ENCODE data around the gene NCOA5. TPM values are rescaled to one million over a fixed set of nuclear protein-coding genes. Genes with fewer than 3 reads are reported as not detected.
A peak's percentile ranks its signal among the peaks of the same experiment; 100 is the strongest.

NCOA5 gene
- total RNA-seq, 1 experiment from 2014 or later, result 52.5 TPM

- no peaks in the 10 kb centered on the region for H3K36me3 Mint-ChIP-seq (ENCODE audit: insufficient read depth, unreplicated experiment)
- no peak overlapping the region for H3K4me3 ChIP-seq (ENCODE audit: low read depth, low read length)
- H3K27me3 ChIP-seq (replicated peaks; ENCODE audit: control insufficient read depth, insufficient read depth, low read length), result no peaks in the 10 kb centered on the region; the same call in 1 of the 2 replicates
- BruUV-seq (replicated peaks), result no TSS peak
- POLR2A ChIA-PET, result no interaction called here
- H3K36me3 ChIP-seq (ENCODE audit: control insufficient read depth, insufficient read depth, low read length), result no peaks in the 10 kb centered on the region
- CTCF ChIA-PET, result interaction anchor here (0.8 to 2.0 kb wide), 2 partner anchors 9 to 10 kb away, joined by 3 to 6 read pairs; no protein-coding TSS in a partner anchor
- intact Hi-C loops (cut with micrococcal nuclease; ENCODE audit: unreplicated experiment), result no loop called here
- 0 out of 2 replicates have a peak, but pooled peaks cover 3% of the 10 kb centered on the region for H3K9me3 ChIP-seq
- no peak for TF ChIP-seq CTCF (IDR thresholded peaks at IDR 0.05; ENCODE audit: insufficient read depth in 1 of 2, low read depth in 1 of 2, low read length in 1 of 2, severe bottlenecking in 1 of 2, unreplicated experiment in 1 of 2)
- H3K27me3 Mint-ChIP-seq (ENCODE audit: insufficient read depth, unreplicated experiment), result peaks cover 33% of the 10 kb centered on the region
- H3K4me3 Mint-ChIP-seq (ENCODE audit: unreplicated experiment), result no peak overlapping the region
- no peaks in the 10 kb centered on the region for H3K4me1 Mint-ChIP-seq (ENCODE audit: low read depth, unreplicated experiment)
- H3K4me1 ChIP-seq, result no peaks in the 10 kb centered on the region
- no peaks in the 10 kb centered on the region for H3K9me3 Mint-ChIP-seq (ENCODE audit: unreplicated experiment)
- peak in 1 of 2 experiments; percentile 11 for DNase-seq
- no peak overlapping the region for H3K27ac Mint-ChIP-seq (ENCODE audit: unreplicated experiment)
These were observed 29.8 kb upstream of the NCOA5 start for GRCh38 chr20:46119547-46119946.

GRCh38 chr20:46119028-46119546, 29.3 kb upstream of the NCOA5 start:
- no peak overlapping the region for H3K4me3 Mint-ChIP-seq (ENCODE audit: unreplicated experiment)
- no peaks in the 10 kb centered on the region for H3K4me1 Mint-ChIP-seq (ENCODE audit: low read depth, unreplicated experiment)
- DNase-seq, result peak in 1 of 2 experiments; percentile 36
- no peak overlapping the region for H3K4me3 ChIP-seq (ENCODE audit: low read depth, low read length)
- POLR2A ChIA-PET, result no interaction called here
- no TSS peak for BruUV-seq (replicated peaks)
- 0 out of 2 replicates have a peak, but pooled peaks cover 3% of the 10 kb centered on the region for H3K9me3 ChIP-seq
- CTCF ChIA-PET, result interaction anchor here (0.6 to 2.0 kb wide), 3 partner anchors 9 to 188 kb away, joined by 3 to 6 read pairs (median 3); no protein-coding TSS in a partner anchor
- H3K4me1 ChIP-seq, result no peaks in the 10 kb centered on the region
- no peaks in the 10 kb centered on the region for H3K36me3 ChIP-seq (ENCODE audit: control insufficient read depth, insufficient read depth, low read length)
- no peak overlapping the region for H3K27ac Mint-ChIP-seq (ENCODE audit: unreplicated experiment)
- H3K9me3 Mint-ChIP-seq (ENCODE audit: unreplicated experiment), result no peaks in the 10 kb centered on the region
- no peaks in the 10 kb centered on the region; the same call in 1 of the 2 replicates for H3K27me3 ChIP-seq (replicated peaks; ENCODE audit: control insufficient read depth, insufficient read depth, low read length)
- H3K36me3 Mint-ChIP-seq (ENCODE audit: insufficient read depth, unreplicated experiment), result no peaks in the 10 kb centered on the region
- peaks cover 33% of the 10 kb centered on the region for H3K27me3 Mint-ChIP-seq (ENCODE audit: insufficient read depth, unreplicated experiment)
- no peak for TF ChIP-seq CTCF (IDR thresholded peaks at IDR 0.05; ENCODE audit: insufficient read depth in 1 of 2, low read depth in 1 of 2, low read length in 1 of 2, severe bottlenecking in 1 of 2, unreplicated experiment in 1 of 2)
- intact Hi-C loops (cut with micrococcal nuclease; ENCODE audit: unreplicated experiment), result no loop called here

- Histone ChIP-seq H3K4me3 (ENCODE audit: low read depth, low read length) (no peak overlapping the region), H3K9me3 (0 out of 2 replicates have a peak, but pooled peaks cover 3% of the 10 kb centered on the region), H3K27me3 (replicated peaks; ENCODE audit: control insufficient read depth, insufficient read depth, low read length) (peaks cover under 1% of the 10 kb centered on the region; the same call in 1 of the 2 replicates), H3K36me3 (ENCODE audit: control insufficient read depth, insufficient read depth, low read length) (no peaks in the 10 kb centered on the region), H3K4me1 (no peaks in the 10 kb centered on the region)
- no peaks in the 10 kb centered on the region for H3K4me1 Mint-ChIP-seq (ENCODE audit: low read depth, unreplicated experiment)
- H3K4me3 Mint-ChIP-seq (ENCODE audit: unreplicated experiment), result no peak overlapping the region
- TF ChIP-seq CTCF (IDR thresholded peaks at IDR 0.05; ENCODE audit: insufficient read depth in 1 of 2, low read depth in 1 of 2, low read length in 1 of 2, severe bottlenecking in 1 of 2, unreplicated experiment in 1 of 2), result no peak
- peaks cover 34% of the 10 kb centered on the region for H3K27me3 Mint-ChIP-seq (ENCODE audit: insufficient read depth, unreplicated experiment)
- no peaks in the 10 kb centered on the region for H3K36me3 Mint-ChIP-seq (ENCODE audit: insufficient read depth, unreplicated experiment)
- no peaks in the 10 kb centered on the region for H3K9me3 Mint-ChIP-seq (ENCODE audit: unreplicated experiment)
- intact Hi-C loops (cut with micrococcal nuclease; ENCODE audit: unreplicated experiment), result no loop called here
- ChIA-PET POLR2A (no interaction called here), CTCF (interaction anchor here (0.6 to 2.0 kb wide), 2 partner anchors 10 to 188 kb away, joined by 3 to 6 read pairs; no protein-coding TSS in a partner anchor)
- BruUV-seq (replicated peaks), result no TSS peak
- H3K27ac Mint-ChIP-seq (ENCODE audit: unreplicated experiment), result no peak overlapping the region
- DNase-seq, result peak in 1 of 2 experiments; percentile 41
These were observed 28.8 kb upstream of the NCOA5 start for GRCh38 chr20:46118481-46119020.

Measured in Caco-2 (cell line).